HL-60/S4 (cell line): Measurements from ENCODE around the gene MEAK7.

Experiments
- in situ Hi-C: fragments of 300-500 bp; cut with MboI; formaldehyde crosslinking; loops from 2 replicates; pipeline ENCODE4 v1.14.3; 2022; ENCODE audit warnings: low sequenced_read_pairs

The MEAK7 gene

GRCh38 chr16:84479716-84480450, 24.6 kb downstream of the MEAK7 start:
- in situ Hi-C loops = loop anchor here (25.0 kb wide), 2 partner anchors 193 to 518 kb away; partner anchors contain the start of genes NECAB2, OSGIN1 and WFDC1

GRCh38 chr16:84478172-84478947, 26.1 kb downstream of the MEAK7 start:
- in situ Hi-C loops = loop anchor here (25.0 kb wide), 2 partner anchors 191 to 516 kb away; partner anchors contain the start of genes NECAB2, OSGIN1 and WFDC1

- in situ Hi-C loops = loop anchor here (25.0 kb wide), 2 partner anchors 190 to 515 kb away; partner anchors contain the start of genes NECAB2, OSGIN1 and WFDC1
Observed at GRCh38 chr16:84477661-84478060, 26.8 kb downstream of the MEAK7 start.

- in situ Hi-C loops = loop anchor here (25.0 kb wide), 2 partner anchors 189 to 514 kb away; partner anchors contain the start of genes NECAB2, OSGIN1 and WFDC1
Observed at GRCh38 chr16:84476401-84476800, 28.1 kb downstream of the MEAK7 start.

- in situ Hi-C loops = loop anchor here (25.0 kb wide), 2 partner anchors 188 to 513 kb away; partner anchors contain the start of genes NECAB2, OSGIN1 and WFDC1
Observed at GRCh38 chr16:84475643-84476240, 28.7 kb downstream of the MEAK7 start.

GRCh38 chr16:84471966-84472365, 32.5 kb downstream of the MEAK7 start:
- in situ Hi-C loops = no loop called here

GRCh38 chr16:84471316-84471715, 33.1 kb downstream of the MEAK7 start:
- in situ Hi-C loops = no loop called here

GRCh38 chr16:84467709-84468108, 36.8 kb downstream of the MEAK7 start:
- in situ Hi-C loops = no loop called here

GRCh38 chr16:84467256-84467655, 37.2 kb downstream of the MEAK7 start:
- in situ Hi-C loops = no loop called here

- in situ Hi-C loops = no loop called here
Observed at GRCh38 chr16:84466692-84467091, 37.8 kb downstream of the MEAK7 start.

- in situ Hi-C loops = no loop called here
Observed at GRCh38 chr16:84465154-84465553, 39.3 kb downstream of the MEAK7 start.

GRCh38 chr16:84464116-84464515, 40.3 kb downstream of the MEAK7 start:
- in situ Hi-C loops = no loop called here

- in situ Hi-C loops = no loop called here
Observed at GRCh38 chr16:84463221-84463620, 41.2 kb downstream of the MEAK7 start.

- in situ Hi-C loops = no loop called here
Observed at GRCh38 chr16:84462296-84463210, 41.9 kb downstream of the MEAK7 start.

GRCh38 chr16:84461413-84462295, 42.8 kb downstream of the MEAK7 start:
- in situ Hi-C loops = no loop called here

GRCh38 chr16:84461029-84461412, 43.4 kb downstream of the MEAK7 start:
- in situ Hi-C loops = no loop called here

- in situ Hi-C loops = no loop called here
Observed at GRCh38 chr16:84460406-84461028, 43.9 kb downstream of the MEAK7 start.

- in situ Hi-C loops = no loop called here
Observed at GRCh38 chr16:84459941-84460405, 44.5 kb downstream of the MEAK7 start.

- in situ Hi-C loops = no loop called here
Observed at GRCh38 chr16:84459533-84459894, 44.9 kb downstream of the MEAK7 start.
